Tibial nerve (tissue), 4 donors: Measurements from ENCODE around the gene TBC1D2B.
"Not testable (repeated sequence)": the region's sequence is repeated elsewhere in the genome, so short reads cannot be mapped to it uniquely, and the experiment has no call there.

Source experiments
- EP300 ChIP-seq, 2 donors: sonication (generic); formaldehyde crosslinking; IDR thresholded peaks; one replicate each; pipeline ENCODE4 v1.6.1; 2017; ENCODE audit warnings: antibody characterized with exemption in 2 of 2, mild to moderate bottlenecking in 1 of 2
- POLR2A ChIP-seq, 2 donors: fragments of 450-650 bp; IDR thresholded peaks; one replicate each; pipeline ENCODE4 v1.6.1; 2017; ENCODE audit warnings: antibody characterized with exemption in 2 of 2, mild to moderate bottlenecking in 2 of 2, moderate library complexity in 2 of 2
- TF ChIP-seq, protein P1 (sequence below), 5 experiments: fragments of 200-600 bp in 3 of 5; fragments of 450-650 bp in 2 of 5; sonication (generic) in 3 of 5; IDR thresholded peaks; one replicate each; pipeline ENCODE4 v1.5.1; 2016 to 2019; ENCODE audit warnings: antibody characterized with exemption in 5 of 5, mild to moderate bottlenecking in 3 of 5, moderate library complexity in 2 of 5

GRCh38 chr15:77979157-77979556 lies 98.4 kb downstream of the TBC1D2B start:
- TF ChIP-seq, protein P1, sequence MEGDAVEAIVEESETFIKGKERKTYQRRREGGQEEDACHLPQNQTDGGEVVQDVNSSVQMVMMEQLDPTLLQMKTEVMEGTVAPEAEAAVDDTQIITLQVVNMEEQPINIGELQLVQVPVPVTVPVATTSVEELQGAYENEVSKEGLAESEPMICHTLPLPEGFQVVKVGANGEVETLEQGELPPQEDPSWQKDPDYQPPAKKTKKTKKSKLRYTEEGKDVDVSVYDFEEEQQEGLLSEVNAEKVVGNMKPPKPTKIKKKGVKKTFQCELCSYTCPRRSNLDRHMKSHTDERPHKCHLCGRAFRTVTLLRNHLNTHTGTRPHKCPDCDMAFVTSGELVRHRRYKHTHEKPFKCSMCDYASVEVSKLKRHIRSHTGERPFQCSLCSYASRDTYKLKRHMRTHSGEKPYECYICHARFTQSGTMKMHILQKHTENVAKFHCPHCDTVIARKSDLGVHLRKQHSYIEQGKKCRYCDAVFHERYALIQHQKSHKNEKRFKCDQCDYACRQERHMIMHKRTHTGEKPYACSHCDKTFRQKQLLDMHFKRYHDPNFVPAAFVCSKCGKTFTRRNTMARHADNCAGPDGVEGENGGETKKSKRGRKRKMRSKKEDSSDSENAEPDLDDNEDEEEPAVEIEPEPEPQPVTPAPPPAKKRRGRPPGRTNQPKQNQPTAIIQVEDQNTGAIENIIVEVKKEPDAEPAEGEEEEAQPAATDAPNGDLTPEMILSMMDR (IDR thresholded peaks at IDR 0.05): not testable (repeated sequence)
- TF ChIP-seq POLR2A, EP300 (IDR thresholded peaks at IDR 0.05): not testable (repeated sequence)
